GM19351 (cell line): Measurements from ENCODE around the gene RARB.

Experiments used
- ATAC-seq: cut with Tn5 transposase; IDR thresholded peaks from one replicate; pipeline ENCODE4 v1.9.1; 2021; ENCODE audit warnings: mild to moderate bottlenecking, moderate library complexity; ENCODE audit not compliant: unreplicated experiment

RARB gene

DNA sequence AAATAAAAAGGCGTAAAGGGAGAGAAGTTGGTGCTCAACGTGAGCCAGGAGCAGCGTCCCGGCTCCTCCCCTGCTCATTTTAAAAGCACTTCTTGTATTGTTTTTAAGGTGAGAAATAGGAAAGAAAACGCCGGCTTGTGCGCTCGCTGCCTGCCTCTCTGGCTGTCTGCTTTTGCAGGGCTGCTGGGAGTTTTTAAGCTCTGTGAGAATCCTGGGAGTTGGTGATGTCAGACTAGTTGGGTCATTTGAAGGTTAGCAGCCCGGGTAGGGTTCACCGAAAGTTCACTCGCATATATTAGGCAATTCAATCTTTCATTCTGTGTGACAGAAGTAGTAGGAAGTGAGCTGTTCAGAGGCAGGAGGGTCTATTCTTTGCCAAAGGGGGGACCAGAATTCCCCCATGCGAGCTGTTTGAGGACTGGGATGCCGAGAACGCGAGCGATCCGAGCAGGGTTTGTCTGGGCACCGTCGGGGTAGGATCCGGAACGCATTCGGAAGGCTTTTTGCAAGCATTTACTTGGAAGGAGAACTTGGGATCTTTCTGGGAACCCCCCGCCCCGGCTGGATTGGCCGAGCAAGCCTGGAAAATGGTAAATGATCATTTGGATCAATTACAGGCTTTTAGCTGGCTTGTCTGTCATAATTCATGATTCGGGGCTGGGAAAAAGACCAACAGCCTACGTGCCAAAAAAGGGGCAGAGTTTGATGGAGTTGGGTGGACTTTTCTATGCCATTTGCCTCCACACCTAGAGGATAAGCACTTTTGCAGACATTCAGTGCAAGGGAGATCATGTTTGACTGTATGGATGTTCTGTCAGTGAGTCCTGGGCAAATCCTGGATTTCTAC lies at the start of gene RARB:
TSS of gene RARB (plus strand) at position 322 of the 847 bp plus-strand sequence. CDS start at position 791, 469 bp downstream.
- ATAC-seq: peak; percentile 69

DNA sequence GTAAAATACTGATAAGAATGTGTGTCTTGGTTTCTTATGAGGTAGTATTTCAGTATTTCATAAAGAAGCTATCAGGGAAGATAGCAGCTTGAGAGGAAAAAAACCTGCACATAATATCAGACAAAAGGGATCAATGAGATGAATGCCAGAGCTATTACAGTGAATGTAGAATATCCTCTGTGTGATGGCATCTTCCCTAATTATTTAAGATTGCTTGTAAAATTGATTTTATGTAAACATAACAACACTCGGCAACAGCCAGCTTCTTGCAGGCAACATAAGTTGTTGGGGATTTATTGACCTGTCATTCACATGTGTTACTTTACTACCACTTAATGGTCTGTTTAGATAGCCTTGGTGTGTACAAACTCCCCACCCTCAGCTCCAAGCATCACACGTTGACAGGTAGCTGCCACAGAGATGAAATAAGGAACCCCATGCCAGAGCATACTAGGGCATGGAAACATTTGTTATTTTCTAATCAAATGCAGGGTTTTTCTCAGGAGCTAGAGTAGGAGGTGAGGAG lies 49.2 kb upstream of the RARB start:
- no peak for ATAC-seq

DNA sequence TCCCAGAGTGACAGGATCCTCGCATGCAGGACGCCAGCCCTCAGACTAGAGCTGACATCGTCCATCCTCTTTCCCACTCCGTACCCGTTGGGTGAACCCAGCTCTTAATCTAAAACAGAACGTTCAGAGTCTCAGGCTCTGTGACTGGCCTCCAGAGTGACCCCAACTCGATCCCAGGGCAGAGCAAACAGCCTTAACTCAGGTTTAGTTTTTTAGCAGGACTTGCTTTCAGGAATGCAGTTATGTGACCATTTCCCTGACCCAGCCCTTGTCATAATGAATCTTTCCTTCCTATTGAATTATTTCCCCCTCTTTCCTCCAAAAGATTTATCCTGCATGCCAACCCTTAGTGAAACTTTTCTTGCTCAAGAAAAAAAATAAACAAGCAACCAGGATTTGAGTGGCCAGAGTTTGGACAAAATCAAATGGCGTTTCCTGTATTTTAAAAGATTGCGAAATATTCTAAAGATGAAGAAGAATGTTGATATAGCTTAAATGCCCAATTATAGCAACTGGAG lies 47.8 kb upstream of the RARB start:
- no peak for ATAC-seq

DNA sequence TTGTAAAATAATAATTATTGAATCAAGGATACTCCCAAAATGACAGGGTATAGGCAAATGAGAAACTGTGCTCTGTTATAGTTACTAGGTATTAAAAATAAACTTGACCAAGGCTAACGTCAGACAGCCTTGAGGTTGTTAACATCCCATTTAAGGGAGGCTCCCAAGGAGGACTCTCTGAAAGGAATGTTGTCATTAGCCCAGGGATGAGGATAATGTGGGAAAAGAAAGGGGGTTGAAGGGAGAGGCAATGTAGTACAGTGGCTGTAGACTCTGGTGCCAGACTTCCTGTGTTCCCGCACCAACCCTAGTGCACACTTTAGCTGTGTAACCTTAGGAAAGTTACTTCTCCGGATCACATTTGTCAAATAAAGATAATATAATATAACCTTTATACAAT lies 47.0 kb upstream of the RARB start:
- no peak for ATAC-seq

DNA sequence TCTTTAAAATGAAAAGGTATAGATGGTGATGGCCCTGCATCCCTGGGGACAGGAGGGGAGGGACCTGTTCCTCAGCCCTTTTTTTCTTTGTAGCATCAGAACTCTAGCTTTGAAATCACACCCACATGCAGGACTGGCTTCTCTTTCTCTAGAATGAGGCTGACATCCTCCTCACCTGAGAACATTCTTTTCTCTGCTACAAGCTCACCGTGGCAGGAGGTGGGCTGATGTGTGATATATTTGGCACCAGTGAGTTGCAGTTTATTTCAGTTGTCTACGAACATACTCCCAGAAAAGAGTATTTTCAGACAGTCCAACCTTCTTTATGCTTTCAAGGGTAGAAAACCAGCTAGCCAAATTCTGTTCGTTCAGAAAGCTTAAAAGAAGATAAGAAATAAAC lies 43.6 kb upstream of the RARB start:
- no peak for ATAC-seq

DNA sequence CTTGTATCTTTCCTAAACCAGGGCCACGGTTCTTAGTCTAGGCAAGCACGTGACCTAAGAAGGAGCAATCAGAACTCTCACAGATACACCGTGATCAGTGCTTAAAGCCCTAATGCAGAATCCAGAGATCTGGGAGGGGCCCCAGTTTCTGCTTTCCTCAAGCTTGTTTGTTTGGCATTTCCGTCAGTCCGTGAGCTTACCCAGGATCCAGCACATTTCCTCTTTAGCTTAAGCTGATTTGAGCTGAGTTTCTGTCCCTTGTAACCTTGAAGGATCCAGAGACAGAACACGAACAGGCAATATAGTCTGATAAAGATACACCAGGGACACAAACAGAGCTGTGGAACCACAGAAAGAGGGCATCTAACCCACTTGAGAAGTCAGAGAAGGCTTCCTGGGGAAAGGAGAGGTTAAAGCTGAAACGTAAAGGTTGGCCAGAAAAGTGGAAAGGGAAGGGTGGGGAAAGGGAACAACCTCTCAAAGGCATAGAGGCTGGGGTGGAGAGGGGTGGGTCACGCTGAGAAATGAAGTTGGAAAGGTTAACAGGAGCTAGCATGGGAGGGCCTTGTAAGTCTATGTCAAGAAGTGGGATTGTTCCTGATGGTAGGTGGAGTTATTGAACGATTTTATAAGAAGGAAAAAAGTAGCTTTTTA lies 42.1 kb upstream of the RARB start:
- no peak for ATAC-seq

DNA sequence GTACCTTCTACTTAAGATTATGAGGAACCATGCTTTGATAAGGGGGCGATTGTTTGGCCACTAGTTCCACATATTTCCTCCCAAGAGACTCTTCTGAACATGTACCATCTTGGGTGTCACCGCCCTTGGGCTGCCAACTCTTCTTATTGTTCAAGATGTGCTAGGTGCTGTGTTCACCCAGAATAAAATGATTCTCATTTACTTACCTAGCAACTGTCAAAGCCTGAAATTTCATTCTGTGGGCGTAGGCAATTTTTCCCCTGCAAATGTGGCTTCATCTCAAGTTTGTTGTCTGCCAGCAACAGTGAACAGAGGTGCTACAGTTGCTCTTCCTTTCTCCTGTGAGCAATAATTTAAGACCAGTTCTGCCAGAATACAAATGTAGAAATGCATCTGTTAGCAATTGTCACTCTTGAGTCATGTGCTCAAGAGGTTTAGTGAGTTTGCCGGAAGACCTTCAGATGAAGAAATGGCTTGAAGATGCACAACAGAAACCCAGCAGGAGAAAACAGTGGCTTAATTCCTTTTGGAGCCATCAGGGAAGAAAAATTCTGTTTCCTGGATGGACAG lies 41.3 kb upstream of the RARB start:
- no peak for ATAC-seq

DNA sequence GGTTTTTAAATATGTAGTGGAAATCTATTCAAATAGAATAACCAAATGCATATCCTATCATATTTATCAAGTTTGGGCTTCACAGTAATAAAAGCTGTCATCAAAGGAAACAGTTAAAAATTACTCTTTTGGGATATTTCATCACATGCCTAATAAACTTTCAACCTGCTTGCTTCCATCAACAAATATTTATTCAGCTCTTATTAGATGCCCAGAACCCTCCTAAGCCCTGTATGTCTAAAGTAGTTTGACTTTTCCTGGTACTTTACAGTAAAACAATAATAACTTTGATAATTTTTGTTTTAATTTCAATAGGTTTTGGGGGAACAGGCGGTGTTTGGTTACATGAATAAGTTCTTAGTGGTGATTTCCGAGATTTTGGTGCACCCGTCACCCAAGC lies 37.5 kb upstream of the RARB start:
- ATAC-seq: no peak

DNA sequence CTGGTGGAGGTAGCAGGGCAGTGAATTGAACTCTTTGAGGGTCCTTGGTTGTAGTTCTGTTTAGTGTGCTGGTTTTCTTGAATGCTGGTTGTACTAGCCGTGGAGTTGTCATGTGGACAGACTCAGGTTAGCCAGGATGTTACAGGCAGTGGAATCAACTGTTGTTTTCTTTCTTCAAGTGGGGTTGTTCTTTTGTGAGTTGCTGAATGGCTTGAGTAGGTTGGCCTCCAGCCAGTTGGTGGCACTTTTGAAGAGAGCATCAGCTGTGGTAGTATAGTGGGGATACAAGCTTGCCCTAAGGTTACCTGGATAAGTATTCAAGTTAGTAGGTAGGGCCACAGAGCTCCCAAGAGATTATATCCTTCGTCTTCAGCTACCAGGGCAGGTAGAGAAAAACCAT lies 31.8 kb upstream of the RARB start:
- no peak for ATAC-seq

DNA sequence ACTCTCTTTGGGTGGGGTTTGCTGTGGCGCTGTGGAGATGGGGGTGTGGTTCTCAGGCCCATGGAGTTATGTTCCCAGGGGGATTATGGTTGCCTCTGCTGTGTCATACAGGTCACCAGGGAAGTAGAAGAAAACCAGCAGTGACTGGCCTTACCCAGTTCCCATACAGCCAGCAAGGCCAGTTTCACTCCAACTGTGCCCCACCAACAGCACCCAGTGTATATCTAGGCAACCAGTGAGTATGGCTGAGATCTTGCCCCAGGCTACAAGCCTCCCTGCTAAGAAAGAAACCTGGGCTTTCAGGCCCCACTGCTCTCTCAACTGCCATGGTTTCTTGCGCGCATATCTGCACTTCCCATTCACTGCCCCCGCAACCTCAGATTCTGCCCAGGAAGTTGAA lies 31.4 kb upstream of the RARB start:
- no peak for ATAC-seq

DNA sequence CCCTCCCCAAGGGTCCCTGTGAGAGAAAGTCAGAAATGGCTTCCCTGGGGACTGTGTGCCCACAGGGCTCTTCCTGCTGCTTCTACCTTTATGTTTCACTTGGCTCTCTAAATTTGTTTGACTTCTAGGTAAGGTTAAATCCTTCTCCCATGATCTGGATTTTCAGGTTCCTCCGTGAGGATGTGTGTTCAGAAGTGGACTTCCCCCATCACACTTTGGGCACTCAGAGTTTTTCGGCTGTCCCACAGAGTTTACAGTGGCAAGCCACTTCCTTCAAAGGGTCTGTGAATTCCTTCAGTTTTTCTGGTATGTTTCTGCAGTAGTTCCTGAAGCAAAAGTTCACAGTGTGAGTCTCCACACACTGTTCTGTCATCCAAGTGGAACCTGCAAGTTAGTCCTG lies 30.9 kb upstream of the RARB start:
- ATAC-seq: no peak

DNA sequence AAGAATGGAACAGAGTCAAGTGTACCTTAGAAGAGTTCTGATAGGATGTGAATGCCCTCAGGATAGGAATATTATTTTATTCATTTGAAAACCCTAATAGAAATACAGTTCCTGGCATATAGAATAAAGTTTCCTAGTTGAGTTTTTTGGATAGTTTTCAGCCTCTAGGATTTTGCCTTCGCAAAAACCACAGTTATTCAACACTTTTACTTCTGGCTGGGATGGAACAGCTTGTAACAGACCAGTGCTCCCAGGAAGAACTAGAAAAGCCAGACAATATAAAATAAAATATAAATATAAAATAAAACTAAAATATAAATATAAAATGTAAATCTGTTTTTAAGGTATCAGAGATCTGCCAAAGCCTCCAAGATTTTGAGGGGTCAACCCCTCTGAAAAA lies 27.5 kb upstream of the RARB start:
- ATAC-seq: no peak

DNA sequence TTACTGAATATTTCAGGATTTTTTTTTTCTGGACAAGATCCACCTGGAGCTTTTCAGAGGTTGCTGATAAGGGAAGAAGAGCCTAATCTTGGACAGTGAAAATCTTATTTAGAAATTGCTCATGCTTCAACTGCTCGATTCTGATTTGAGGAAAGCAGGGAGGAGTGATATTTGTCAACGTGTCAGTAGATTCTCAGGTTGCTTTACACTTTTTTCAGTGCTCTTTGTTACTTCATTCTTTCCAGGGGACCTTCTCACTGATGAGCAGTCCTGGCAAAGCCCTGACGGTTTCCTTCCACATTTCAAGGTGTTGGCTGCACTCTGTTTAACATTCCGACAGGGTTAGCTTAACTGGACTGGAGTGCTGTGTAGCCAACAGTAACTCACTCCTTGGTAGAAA lies 24.1 kb upstream of the RARB start:
- ATAC-seq: no peak

DNA sequence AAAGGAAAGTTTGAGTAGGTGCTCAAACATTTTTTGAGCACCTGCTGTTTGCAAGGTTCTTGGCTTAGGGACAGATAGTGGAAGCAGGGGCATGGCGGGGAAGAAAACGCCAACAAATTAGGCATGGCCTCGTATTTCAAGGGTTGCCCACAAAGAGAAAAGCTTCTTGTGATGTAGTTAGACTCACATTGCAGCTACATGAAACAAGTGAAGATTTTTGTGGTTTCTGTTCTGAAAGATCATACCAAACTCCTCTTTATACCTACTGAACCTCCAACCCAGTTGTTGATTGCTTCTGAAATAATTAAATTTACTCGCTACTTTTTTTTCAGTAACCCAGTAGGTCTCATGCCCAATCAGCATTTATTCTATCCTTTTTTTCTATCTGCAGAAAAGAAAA lies 23.5 kb upstream of the RARB start:
- no peak for ATAC-seq

DNA sequence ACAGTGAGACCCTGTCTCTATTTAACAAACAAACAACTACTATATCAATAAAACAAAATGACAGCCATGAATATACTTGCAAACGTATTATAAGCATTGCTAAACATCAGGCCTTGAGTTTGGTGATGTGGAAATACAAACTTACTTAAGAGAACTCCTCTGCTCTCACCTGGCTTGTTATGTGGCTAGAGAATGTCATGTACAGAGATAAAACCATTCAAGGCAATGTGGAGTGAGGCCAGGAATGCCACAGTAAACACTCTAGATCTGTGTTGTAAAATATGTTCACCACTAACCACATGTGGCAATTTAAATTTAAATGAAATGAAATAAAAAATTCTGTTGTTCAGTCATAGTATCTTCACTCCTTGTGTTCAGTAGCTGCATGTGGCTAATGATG lies 22.7 kb upstream of the RARB start:
- no peak for ATAC-seq

DNA sequence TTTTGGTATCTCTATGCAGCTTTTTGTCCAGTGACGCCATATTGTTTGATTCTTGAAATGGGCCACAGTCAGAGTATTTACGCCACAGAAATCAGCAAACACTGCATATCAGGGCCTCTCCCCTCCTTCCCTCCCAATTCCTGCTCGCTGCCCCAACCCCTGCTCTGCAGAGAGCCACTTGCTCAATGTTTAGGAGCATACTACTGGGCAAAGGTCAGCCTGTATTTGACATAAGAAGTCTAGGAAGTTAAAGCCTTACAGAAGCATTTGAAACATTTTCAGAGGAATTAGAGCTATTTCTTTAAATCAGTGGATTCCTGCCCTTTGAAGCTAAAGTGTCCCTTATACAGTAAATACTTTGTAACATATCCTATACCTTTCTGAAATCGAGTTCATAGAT lies 17.4 kb upstream of the RARB start:
- ATAC-seq: no peak

DNA sequence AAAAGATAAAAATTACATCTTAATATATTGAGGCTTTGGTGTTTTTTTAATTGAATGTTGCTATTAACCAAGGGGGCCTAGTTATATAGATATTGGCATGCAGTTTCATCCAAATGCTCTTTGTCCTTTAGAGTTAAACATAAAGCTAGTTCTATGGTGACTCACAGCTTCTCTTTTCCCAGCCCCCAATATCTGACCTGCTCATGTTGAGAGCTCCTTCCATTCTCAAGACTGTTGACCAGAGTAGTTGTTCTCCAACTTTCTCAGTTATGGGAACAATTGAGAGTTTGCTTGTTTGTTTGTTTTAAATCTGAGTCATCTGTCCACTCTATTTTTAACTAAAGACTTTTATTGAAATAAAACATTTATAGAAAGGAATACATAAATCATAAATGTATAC lies 15.8 kb upstream of the RARB start:
- ATAC-seq: no peak

DNA sequence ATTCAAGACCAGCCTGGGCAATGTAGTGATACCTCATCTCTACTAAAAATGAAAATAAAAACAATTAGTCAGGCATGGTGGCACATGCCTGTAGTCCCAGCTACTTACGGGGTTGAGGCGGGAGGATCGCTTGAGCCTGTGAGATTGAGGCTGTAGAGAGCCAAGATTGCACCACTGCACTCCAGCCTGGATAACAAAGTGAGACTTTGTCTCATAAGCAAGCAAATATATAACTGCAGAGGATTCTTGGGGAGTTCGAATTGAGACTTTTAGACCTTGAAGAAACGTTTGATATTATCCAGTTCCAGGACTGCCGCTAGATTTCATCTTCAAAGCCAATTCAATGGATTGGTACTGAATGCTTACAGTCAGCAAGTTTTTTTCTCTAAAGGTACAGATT lies 11.9 kb upstream of the RARB start:
- no peak for ATAC-seq

DNA sequence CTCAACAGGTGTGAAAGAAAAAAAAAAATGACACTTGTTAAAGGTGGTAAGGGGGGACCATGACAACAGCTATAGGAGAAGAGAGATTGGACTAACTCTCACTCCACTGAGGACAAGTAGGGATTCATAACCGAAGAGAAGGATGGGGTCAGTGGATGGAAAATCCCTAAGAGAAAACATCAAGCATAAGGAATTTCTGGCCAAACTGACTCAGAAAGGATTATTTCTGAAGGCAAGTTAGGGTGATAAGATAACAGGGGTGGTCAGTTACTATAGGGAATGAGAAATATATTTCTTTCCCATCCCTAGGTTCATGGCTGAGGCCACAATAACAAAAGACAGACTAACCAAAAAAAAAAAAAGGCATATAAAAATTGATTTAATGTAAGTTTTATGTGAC lies 9.5 kb upstream of the RARB start:
- no peak for ATAC-seq

DNA sequence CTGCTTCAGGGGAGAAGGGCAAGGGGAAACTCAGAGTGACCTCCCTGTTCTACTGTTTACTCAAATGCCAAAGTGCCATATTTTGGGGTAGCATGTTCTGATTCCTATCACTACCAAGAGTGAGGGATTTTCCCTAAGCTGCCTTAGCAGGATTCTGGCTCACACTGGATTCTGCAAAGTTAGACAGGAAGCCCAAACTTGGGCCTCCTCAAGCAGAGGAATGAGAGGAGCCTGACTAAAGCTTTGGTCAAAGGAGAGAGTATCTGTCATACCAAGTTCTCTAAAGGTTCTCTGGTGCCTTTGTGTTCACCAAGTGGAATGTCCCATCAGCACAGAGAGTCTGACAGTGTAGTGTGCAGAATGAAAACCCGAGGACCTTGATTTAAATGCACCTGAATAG lies 8.8 kb upstream of the RARB start:
- no peak for ATAC-seq

DNA sequence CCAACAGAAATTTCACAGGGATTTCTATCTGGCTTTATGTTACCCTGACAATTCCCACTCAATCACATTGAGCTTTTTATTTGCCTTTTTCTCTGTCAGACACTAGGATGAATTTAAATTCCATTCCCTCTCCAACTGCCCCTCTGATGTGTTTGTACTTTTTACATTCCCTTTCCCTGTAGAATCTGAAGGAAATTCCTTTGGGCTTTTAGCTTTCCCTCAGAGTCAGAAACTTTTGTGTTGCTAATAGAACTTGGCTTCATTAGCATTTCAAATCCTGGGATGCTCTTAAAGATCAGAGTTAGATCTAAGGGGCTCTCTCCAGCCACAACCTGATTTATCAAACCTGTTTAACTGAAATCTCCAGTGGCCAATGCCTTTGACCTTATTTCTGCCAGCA lies 7.9 kb upstream of the RARB start:
- ATAC-seq: no peak

DNA sequence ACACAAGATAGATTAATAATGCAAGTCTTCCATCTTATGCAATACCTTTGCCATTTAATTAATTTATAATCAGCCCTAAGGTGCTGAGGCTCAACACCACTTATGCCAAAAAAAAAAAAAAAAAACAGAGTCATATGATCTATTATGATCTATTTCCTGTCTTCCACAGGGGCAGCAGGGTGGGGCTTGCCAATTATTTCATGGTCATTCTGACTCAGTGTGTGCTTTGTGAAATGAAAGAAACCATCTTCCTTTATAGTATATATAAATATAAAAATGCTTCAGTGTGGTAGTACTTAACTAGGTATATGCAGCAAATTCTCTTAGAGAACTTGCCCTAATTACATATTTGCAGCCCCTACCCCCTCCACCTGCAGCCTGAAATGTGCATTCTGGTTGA lies 7.2 kb upstream of the RARB start:
- ATAC-seq: no peak
